22Rv1 (cell line): ENCODE data around the gene UBE2E1.

ENCODE experiments used
- ZFX ChIP-seq: fragments of 450-650 bp; IDR thresholded peaks from 2 replicates; pipeline ENCODE4 v1.6.1; 2017; ENCODE audit warnings: antibody characterized with exemption, borderline replicate concordance
- TF ChIP-seq, protein P1 (sequence below): fragments of 450-650 bp; IDR thresholded peaks from 2 replicates; pipeline ENCODE4 v1.5.1; 2017; ENCODE audit warnings: mild to moderate bottlenecking

DNA sequence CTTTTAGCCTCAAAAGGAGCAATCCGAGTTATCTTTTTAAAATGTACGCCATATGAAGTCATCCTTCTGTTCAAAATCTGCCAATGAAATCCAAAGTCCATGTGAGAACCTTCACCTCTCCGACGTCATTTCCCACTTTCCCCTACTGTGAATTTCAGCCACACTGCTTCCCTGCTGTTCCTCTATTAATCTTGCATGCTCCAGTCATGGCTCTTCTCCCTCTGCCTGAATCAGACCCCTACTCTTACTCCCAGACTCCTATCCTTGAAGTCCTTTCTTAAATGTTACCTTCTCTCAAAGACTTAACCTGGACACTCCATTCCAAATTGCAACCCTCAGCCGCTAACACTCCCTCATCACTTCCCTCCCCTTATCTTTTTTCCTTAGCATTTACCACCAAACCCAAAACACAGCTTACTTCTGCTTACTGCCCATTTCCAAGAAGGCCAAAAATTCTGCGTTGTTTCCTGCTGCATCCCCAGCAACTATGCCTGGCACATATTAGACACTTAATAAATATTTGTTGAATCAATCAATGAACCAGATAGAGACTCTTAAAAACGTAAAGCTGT is 109.9 kb downstream of the UBE2E1 start:
- TF ChIP-seq, protein P1, sequence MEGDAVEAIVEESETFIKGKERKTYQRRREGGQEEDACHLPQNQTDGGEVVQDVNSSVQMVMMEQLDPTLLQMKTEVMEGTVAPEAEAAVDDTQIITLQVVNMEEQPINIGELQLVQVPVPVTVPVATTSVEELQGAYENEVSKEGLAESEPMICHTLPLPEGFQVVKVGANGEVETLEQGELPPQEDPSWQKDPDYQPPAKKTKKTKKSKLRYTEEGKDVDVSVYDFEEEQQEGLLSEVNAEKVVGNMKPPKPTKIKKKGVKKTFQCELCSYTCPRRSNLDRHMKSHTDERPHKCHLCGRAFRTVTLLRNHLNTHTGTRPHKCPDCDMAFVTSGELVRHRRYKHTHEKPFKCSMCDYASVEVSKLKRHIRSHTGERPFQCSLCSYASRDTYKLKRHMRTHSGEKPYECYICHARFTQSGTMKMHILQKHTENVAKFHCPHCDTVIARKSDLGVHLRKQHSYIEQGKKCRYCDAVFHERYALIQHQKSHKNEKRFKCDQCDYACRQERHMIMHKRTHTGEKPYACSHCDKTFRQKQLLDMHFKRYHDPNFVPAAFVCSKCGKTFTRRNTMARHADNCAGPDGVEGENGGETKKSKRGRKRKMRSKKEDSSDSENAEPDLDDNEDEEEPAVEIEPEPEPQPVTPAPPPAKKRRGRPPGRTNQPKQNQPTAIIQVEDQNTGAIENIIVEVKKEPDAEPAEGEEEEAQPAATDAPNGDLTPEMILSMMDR = no peak
- TF ChIP-seq ZFX = no peak
